K562 (cell line): ENCODE results near the gene SPTA1. TPM values are rescaled to one million over a fixed set of nuclear protein-coding genes. Genes with fewer than 3 reads are reported as not detected.

Experiments used
- ATAC-seq: fragments of 200-7000 bp; cut with Tn5 transposase; 3 replicates; pipeline ENCODE4 v1.9.1; 2020; ENCODE audit warnings: moderate library complexity
- BruUV-seq: library from RNA; stranded (reverse); fragments of 400-500 nt; replicated peaks from 2 replicates; lab custom pipeline; 2021; lab: Mats Ljungman, UMichigan
- CTCF ChIA-PET: fragments of 300-600 bp; formaldehyde crosslinking; extraction: SDS; loops from one replicate; lab custom pipeline; 2021; ENCODE audit warnings: low intra/inter-chr PET ratio; lab: Yijun Ruan, JAX
- POLR2A ChIA-PET: fragments of 300-600, 350-650 bp; sonication (Branson Sonifier 250); formaldehyde crosslinking; extraction: SDS; loops from one replicate; lab custom pipeline; 2021; ENCODE audit warnings: antibody characterized with exemption, inconsistent platforms; lab: Yijun Ruan, JAX
- DNase-seq, 4 experiments: peaks; one replicate each; pipeline versions ENCODE4 v3.0.0 to v3.0.0-alpha.2; 2011 to 2018; ENCODE audit warnings: low spot score in 3 of 4, mixed read lengths in 3 of 4; ENCODE audit errors: extremely low read depth in 1 of 4
- FAIRE-seq: peaks from 2 replicates; lab custom pipeline; 2011; peaks lifted over from hg19 to GRCh38; lab: Jason Lieb, UNC
- H2AFZ ChIP-seq: 2 replicates; pipeline ENCODE4 v1.6.0; 2011; ENCODE audit warnings: low read depth, low read length, control low read depth, inconsistent platforms
- H3K27ac ChIP-seq: fragments of 200-600 bp; 3 replicates; pipeline ENCODE4 v1.8.0; 2011; ENCODE audit warnings: low read depth, mild to moderate bottlenecking, control low read depth, inconsistent platforms, low read length, moderate library complexity, mixed read lengths; ENCODE audit errors: extremely low read depth
- H3K27me3 ChIP-seq, 2 experiments: fragments of 300-600 bp in 1 of 2; 2 replicates in 1 of 2; 3 replicates in 1 of 2; pipeline versions ENCODE4 v1.6.0 to v1.8.0; 2011; ENCODE audit warnings: inconsistent platforms in 2 of 2, low read length in 2 of 2, mild to moderate bottlenecking in 1 of 2, mixed read lengths in 1 of 2, moderate library complexity in 1 of 2; ENCODE audit not compliant: control insufficient read depth in 2 of 2, insufficient read depth in 2 of 2
- H3K36me3 ChIP-seq: fragments of 300-600 bp; 3 replicates; pipeline ENCODE4 v1.8.0; 2011; ENCODE audit warnings: mild to moderate bottlenecking, low read length, inconsistent platforms; ENCODE audit not compliant: control insufficient read depth, insufficient read depth
- H3K4me1 ChIP-seq, 2 experiments: fragments of 200-600 bp in 1 of 2; replicated peaks in 1 of 2; 2 replicates in 1 of 2; 3 replicates in 1 of 2; pipeline versions ENCODE4 v1.5.1 to v1.8.0; 2011; ENCODE audit warnings: inconsistent platforms in 2 of 2, low read length in 2 of 2, mild to moderate bottlenecking in 1 of 2, mixed read lengths in 1 of 2, moderate library complexity in 1 of 2; ENCODE audit not compliant: control insufficient read depth in 2 of 2, insufficient read depth in 2 of 2
- H3K4me2 ChIP-seq: 2 replicates; pipeline ENCODE4 v1.6.1; 2011; ENCODE audit warnings: low read length, control low read depth, inconsistent platforms, mixed read lengths; ENCODE audit not compliant: insufficient read depth
- H3K4me3 ChIP-seq: fragments of 200-600 bp; sonication (generic), shearing (Covaris generic); 2 replicates; pipeline ENCODE4 v1.5.1; 2016; ENCODE audit warnings: control low read depth, inconsistent platforms
- H3K79me2 ChIP-seq: fragments of 200-600 bp; 3 replicates; pipeline ENCODE4 v1.8.0; 2011; ENCODE audit warnings: low read length, inconsistent platforms; ENCODE audit not compliant: control insufficient read depth, insufficient read depth
- H3K9ac ChIP-seq, 2 experiments: 2 replicates each; pipeline versions ENCODE4 v1.6.0 to v1.6.1; 2011; ENCODE audit warnings: low read depth in 2 of 2, low read length in 2 of 2, control low read depth in 1 of 2, inconsistent platforms in 1 of 2, mild to moderate bottlenecking in 1 of 2, mixed read lengths in 1 of 2; ENCODE audit not compliant: insufficient read depth in 1 of 2
- H3K9me1 ChIP-seq: one replicate; pipeline ENCODE4 v1.6.0; 2011; ENCODE audit warnings: inconsistent platforms, mild to moderate bottlenecking, low read length, moderate library complexity; ENCODE audit not compliant: control insufficient read depth, insufficient read depth
- H3K9me3 ChIP-seq: replicated peaks from 2 replicates; pipeline ENCODE4 v1.5.1; 2011; ENCODE audit warnings: low read depth, low read length, inconsistent platforms; ENCODE audit not compliant: control insufficient read depth, insufficient read depth
- H4K20me1 ChIP-seq: replicated peaks from 2 replicates; pipeline ENCODE4 v1.6.1; 2011; ENCODE audit warnings: low read length, inconsistent platforms, mixed read lengths; ENCODE audit not compliant: control insufficient read depth, insufficient read depth
- PRDM10 ChIP-seq: fragments of 450-650 bp; IDR thresholded peaks from 2 replicates; pipeline ENCODE4 v1.6.1; 2018; ENCODE audit not compliant: partially characterized antibody
- WGBS: fragments of 100-300 bp; shearing (Covaris generic); methylation state at CpG from one replicate; pipeline ENCODE4 v1.1.6; 2016; ENCODE audit warnings: low coverage, mixed read lengths; ENCODE audit not compliant: insufficient coverage; ENCODE audit errors: missing lambda C conversion rate; 5-methylcytosine and 5-hydroxymethylcytosine counted together
- in situ Hi-C: fragments of 300-500 bp; cut with MboI; formaldehyde crosslinking; loops from 4 replicates; pipeline ENCODE4 v1.15.0; 2018; ENCODE audit warnings: inconsistent platforms, mixed read lengths
- intact Hi-C: fragments of 100-400 bp; cut with micrococcal nuclease; formaldehyde crosslinking; loops from 2 replicates; pipeline ENCODE4 v1.14.2; 2022
- polyA plus RNA-seq, 8 experiments: library from polyadenylated mRNA; depleted of rRNA in 4 of 8; stranded (reverse) in 5 of 8; unstranded in 3 of 8; fragments of >200 nt; fragmentation: Nextera tagmentation in 2 of 8; fragmentation: Illumina TruSeq in 1 of 8; extraction: Ambion mirVana in 2 of 8; extraction: Trizol in 1 of 8; gene quantifications; 2 replicates each; pipeline versions ENCODE4 v1.2.1 to v1.2.3, GENCODE V29; 2011 to 2014; ENCODE audit warnings: inconsistent platforms in 1 of 8, missing spikeins in 1 of 8
- total RNA-seq, 7 experiments: library from RNA; depleted of rRNA in 6 of 7; stranded (reverse); fragments of >200 nt in 6 of 7; fragmentation: Illumina TruSeq in 2 of 7; extraction: Trizol in 2 of 7; gene quantifications; 2 replicates each; pipeline versions ENCODE4 v1.2.1 to v1.2.3, GENCODE V29; 2011 to 2021; ENCODE audit warnings: low replicate concordance in 1 of 7
- TF ChIP-seq, protein P1 (sequence below): fragments of 250-450 bp; sonication (Bioruptor Pico); IDR thresholded peaks from 2 replicates; pipeline ENCODE4 v1.4.0; 2020; ENCODE audit warnings: mild to moderate bottlenecking, moderate library complexity

The SPTA1 gene
- total and polyA plus RNA-seq, 9 of the 15 experiments (the other 6 are each of a cell fraction or from before 2014, with no cell fraction given) = 11.0 to 62.1 (median 45.9) TPM

DNA sequence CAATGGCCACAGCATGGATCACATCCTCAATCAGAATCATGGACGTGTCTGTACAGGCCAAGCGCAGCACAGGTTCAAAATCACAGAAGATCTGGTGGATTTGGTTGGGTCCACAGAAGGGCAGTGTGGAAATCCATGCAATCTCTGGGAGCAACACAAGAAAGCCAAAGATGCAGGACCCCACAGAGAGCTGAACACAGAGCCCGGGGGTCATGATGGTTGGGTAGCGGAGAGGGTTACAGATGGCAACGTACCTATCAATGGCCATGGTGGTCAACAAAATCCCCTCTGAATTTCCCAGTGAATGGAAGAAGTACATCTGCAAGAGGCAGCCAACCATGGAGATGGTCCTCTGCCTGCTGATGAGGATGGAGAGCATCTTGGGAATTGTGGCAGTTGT lies 37.9 kb upstream of the SPTA1 start:
- H3K9ac ChIP-seq = no peak overlapping the region
- no peak for FAIRE-seq
- H3K9me1 ChIP-seq = no peaks in the 10 kb centered on the region
- no peak overlapping the region for H3K4me2 ChIP-seq
- ChIA-PET POLR2A (interaction anchor here (0.6 kb wide), 1 partner anchor 82 kb away, joined by 3 read pairs; no protein-coding TSS in a partner anchor), CTCF (no interaction called here)
- H3K27me3 ChIP-seq = no peaks in the 10 kb centered on the region
- 86% methylated on average over 5 of the region's 5 CpGs for WGBS
- H3K36me3 ChIP-seq = no peaks in the 10 kb centered on the region
- in situ Hi-C loops (no loop called here), intact Hi-C loops (no loop called here)
- no peak overlapping the region for H3K27ac ChIP-seq
- H3K4me1 ChIP-seq = peaks cover 0 to 4% of the 10 kb centered on the region in 2 experiments; a peak in 2 of 5 replicates
- no peak for ATAC-seq
- BruUV-seq = no TSS peak
- peak overlapping the region; percentile 36; the same call in 1 of the 2 replicates for H2AFZ ChIP-seq
- TF ChIP-seq PRDM10 = peak; percentile 52
- TF ChIP-seq, protein P1, sequence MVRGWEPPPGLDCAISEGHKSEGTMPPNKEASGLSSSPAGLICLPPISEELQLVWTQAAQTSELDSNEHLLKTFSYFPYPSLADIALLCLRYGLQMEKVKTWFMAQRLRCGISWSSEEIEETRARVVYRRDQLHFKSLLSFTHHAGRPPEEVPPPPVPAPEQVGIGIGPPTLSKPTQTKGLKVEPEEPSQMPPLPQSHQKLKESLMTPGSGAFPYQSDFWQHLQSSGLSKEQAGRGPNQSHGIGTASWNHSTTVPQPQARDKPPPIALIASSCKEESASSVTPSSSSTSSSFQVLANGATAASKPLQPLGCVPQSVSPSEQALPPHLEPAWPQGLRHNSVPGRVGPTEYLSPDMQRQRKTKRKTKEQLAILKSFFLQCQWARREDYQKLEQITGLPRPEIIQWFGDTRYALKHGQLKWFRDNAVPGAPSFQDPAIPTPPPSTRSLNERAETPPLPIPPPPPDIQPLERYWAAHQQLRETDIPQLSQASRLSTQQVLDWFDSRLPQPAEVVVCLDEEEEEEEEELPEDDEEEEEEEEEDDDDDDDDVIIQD (CRISPR knock-in tag) = no peak
- H4K20me1 ChIP-seq = no peaks in the 10 kb centered on the region
- DNase-seq = no peak
- no peaks in the 10 kb centered on the region for H3K79me2 ChIP-seq
- no peak overlapping the region for H3K4me3 ChIP-seq
- H3K9me3 ChIP-seq = no peaks in the 10 kb centered on the region
